HEK293 (cell line): ENCODE results near the gene BRD3OS.

ENCODE experiments used
- CTCF ChIA-PET: fragments of 350-600 bp; formaldehyde crosslinking; extraction: SDS; loops from one replicate; lab custom pipeline; 2021; ENCODE audit warnings: antibody characterized with exemption; lab: Yijun Ruan, JAX
- POLR2A ChIA-PET: fragments of 300-600 bp; formaldehyde crosslinking; extraction: SDS; loops from one replicate; lab custom pipeline; 2020; ENCODE audit warnings: antibody characterized with exemption, inconsistent platforms; lab: Yijun Ruan, JAX
- H3K27ac ChIP-seq: fragments of 200-500 bp; sonication (Bioruptor generic); 2 replicates; pipeline ENCODE4 v1.5.1; 2014; ENCODE audit warnings: low read depth, low read length, control low read depth, inconsistent platforms; ENCODE audit errors: extremely low read depth
- H3K36me3 ChIP-seq, 2 experiments: fragments of 200-500 bp in 1 of 2; sonication (Bioruptor generic) in 1 of 2; 1 replicate in 1 of 2; 2 replicates in 1 of 2; pipeline ENCODE4 v1.5.1; 2014 to 2017; ENCODE audit warnings: inconsistent platforms in 2 of 2, low read length in 2 of 2; ENCODE audit not compliant: control insufficient read depth in 2 of 2, insufficient read depth in 1 of 2
- H3K4me1 ChIP-seq: fragments of 200-500 bp; sonication (Bioruptor generic); 2 replicates; pipeline ENCODE4 v1.5.1; 2014; ENCODE audit warnings: mild to moderate bottlenecking, low read length, inconsistent platforms; ENCODE audit not compliant: control insufficient read depth, insufficient read depth
- H3K4me3 ChIP-seq: 2 replicates; pipeline ENCODE4 v1.5.1; 2011; ENCODE audit warnings: low read depth, mild to moderate bottlenecking, control low read depth, low read length, moderate library complexity
- H3K9me3 ChIP-seq: fragments of 200-500 bp; sonication (Bioruptor generic); 2 replicates; pipeline ENCODE4 v1.5.1; 2014; ENCODE audit warnings: low read depth, low read length, inconsistent platforms; ENCODE audit not compliant: control insufficient read depth, insufficient read depth
- AEBP2 ChIP-seq: fragments of 450-650 bp; formaldehyde crosslinking; IDR thresholded peaks from 2 replicates; pipeline ENCODE4 v1.5.1; 2016; ENCODE audit warnings: missing biosample characterization, missing genetic modification characterization, borderline replicate concordance
- CTCF ChIP-seq: fragments of 450-650 bp; formaldehyde crosslinking; IDR thresholded peaks from 2 replicates; pipeline ENCODE4 v1.5.1; 2016; ENCODE audit warnings: missing biosample characterization, missing genetic modification characterization
- KLF1 ChIP-seq: fragments of 450-650 bp; formaldehyde crosslinking; IDR thresholded peaks from 2 replicates; pipeline ENCODE4 v1.5.1; 2016; ENCODE audit warnings: missing biosample characterization, missing genetic modification characterization
- OSR2 ChIP-seq: fragments of 450-650 bp; formaldehyde crosslinking; IDR thresholded peaks from 2 replicates; pipeline ENCODE4 v1.5.1; 2016; ENCODE audit warnings: missing biosample characterization, missing genetic modification characterization
- PBX3 ChIP-seq: sonication (generic); formaldehyde crosslinking; IDR thresholded peaks from 2 replicates; pipeline ENCODE4 v1.8.1; 2022; ENCODE audit warnings: mild to moderate bottlenecking, moderate library complexity, missing genetic modification reagents
- TRIM28 ChIP-seq: IDR thresholded peaks from 2 replicates; pipeline ENCODE4 v1.6.1; 2011; ENCODE audit warnings: low read length, control low read depth, borderline replicate concordance
- ZFHX2 ChIP-seq: fragments of 450-650 bp; formaldehyde crosslinking; conservative IDR thresholded peaks from 2 replicates; pipeline ENCODE4 v1.5.1; 2016; ENCODE audit warnings: missing biosample characterization, missing genetic modification characterization
- ZFP41 ChIP-seq: fragments of 450-650 bp; formaldehyde crosslinking; IDR thresholded peaks from 2 replicates; pipeline ENCODE4 v1.5.1; 2016; ENCODE audit warnings: missing biosample characterization, missing genetic modification characterization, borderline replicate concordance
- ZNF354C ChIP-seq: fragments of 450-650 bp; formaldehyde crosslinking; IDR thresholded peaks from 2 replicates; pipeline ENCODE4 v1.5.1; 2016; ENCODE audit warnings: missing biosample characterization, missing genetic modification characterization, low read depth, borderline replicate concordance
- ZNF558 ChIP-seq: fragments of 450-650 bp; formaldehyde crosslinking; IDR thresholded peaks from 2 replicates; pipeline ENCODE4 v1.5.1; 2016; ENCODE audit warnings: missing biosample characterization, missing genetic modification characterization
- ZNF596 ChIP-seq: fragments of 450-650 bp; IDR thresholded peaks from 2 replicates; pipeline ENCODE4 v1.5.0; 2018; ENCODE audit warnings: missing biosample characterization, mild to moderate bottlenecking, missing genetic modification characterization, moderate library complexity
- ZNF768 ChIP-seq: fragments of 450-650 bp; formaldehyde crosslinking; IDR thresholded peaks from 2 replicates; pipeline ENCODE4 v1.5.1; 2018; ENCODE audit warnings: missing biosample characterization, mild to moderate bottlenecking, missing genetic modification characterization
- ZSCAN23 ChIP-seq: fragments of 450-650 bp; formaldehyde crosslinking; IDR thresholded peaks from 2 replicates; pipeline ENCODE4 v1.5.1; 2016; ENCODE audit warnings: missing biosample characterization, missing genetic modification characterization

BRD3OS gene

GRCh38 chr9:134033516-134034214 is 8.4 kb downstream of the BRD3OS start (continued):
- TF ChIP-seq KLF1 (tag by site-specific recombination) (no peak), ZNF596 (tag by site-specific recombination) (no peak)

- TF ChIP-seq OSR2 (tag by site-specific recombination) (no peak), TRIM28 (no peak), ZNF558 (tag by site-specific recombination) (no peak), ZNF768 (tag by site-specific recombination) (no peak), ZSCAN23 (tag by site-specific recombination) (no peak), ZFHX2 (tag by site-specific recombination) (no peak), PBX3 (CRISPR knock-in tag) (no peak), ZNF354C (tag by site-specific recombination) (no peak), ZFP41 (tag by site-specific recombination) (no peak)
- Histone ChIP-seq H3K27ac (no peak overlapping the region), H3K4me3 (no peak overlapping the region), H3K9me3 (no peaks in the 10 kb centered on the region), H3K36me3 (peaks cover 25 to 86% of the 10 kb centered on the region in 2 experiments), H3K4me1 (no peaks in the 10 kb centered on the region)
- CTCF ChIA-PET = no interaction called here
- POLR2A ChIA-PET = interaction anchor here (1.6 kb wide), 1 partner anchor 9 kb away, joined by 14 read pairs; the partner anchor contains the start of gene BRD3OS
Measured at GRCh38 chr9:134034215-134035040, 9.1 kb downstream of the BRD3OS start.

GRCh38 chr9:134035041-134036039 is 10.1 kb downstream of the BRD3OS start:
- POLR2A ChIA-PET = interaction anchor here (1.1 to 1.6 kb wide), 2 partner anchors 10 kb away, joined by 3 to 14 read pairs; partner anchors contain the start of gene BRD3OS
- no peak overlapping the region for H3K27ac ChIP-seq
- no peaks in the 10 kb centered on the region for H3K4me1 ChIP-seq
- H3K4me3 ChIP-seq = no peak overlapping the region
- H3K36me3 ChIP-seq = peaks cover 31 to 88% of the 10 kb centered on the region in 2 experiments
- CTCF ChIA-PET = no interaction called here
- no peaks in the 10 kb centered on the region for H3K9me3 ChIP-seq
- TF ChIP-seq CTCF (tag by site-specific recombination) (no peak), AEBP2 (tag by site-specific recombination) (no peak), ZFP41 (tag by site-specific recombination) (no peak)
